D341Med (cell line): Measurements from ENCODE around the gene SMCP.

Experiments used
- DNase-seq: peaks from one replicate; pipeline ENCODE4 v3.0.0; 2012; ENCODE audit warnings: low spot score

SMCP gene, protein sequence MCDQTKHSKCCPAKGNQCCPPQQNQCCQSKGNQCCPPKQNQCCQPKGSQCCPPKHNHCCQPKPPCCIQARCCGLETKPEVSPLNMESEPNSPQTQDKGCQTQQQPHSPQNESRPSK

DNA sequence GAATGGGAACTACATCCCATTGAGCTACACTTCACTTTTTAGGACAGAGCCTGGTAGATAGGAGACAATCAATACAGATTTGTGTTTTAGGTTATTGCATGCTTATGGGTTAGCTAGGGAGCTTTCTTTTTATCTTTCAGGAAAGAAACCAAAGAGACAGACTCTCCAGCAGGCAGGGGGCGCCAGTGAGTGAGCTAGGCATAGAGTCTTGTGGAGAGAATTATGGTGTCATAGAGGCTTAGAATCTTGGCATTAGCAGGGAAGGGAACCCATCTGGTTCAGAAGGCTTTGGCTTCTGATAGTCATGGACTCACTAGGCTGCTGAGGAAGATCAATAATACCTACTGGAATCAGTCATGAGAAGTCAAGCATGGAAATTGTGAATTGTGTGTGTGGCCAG lies at the start of gene SMCP:
SMCP (plus strand) TSS at position 281 of the 400 bp plus-strand sequence. CDS start 6,101 bp downstream, outside the sequence.
- no peak for DNase-seq

DNA sequence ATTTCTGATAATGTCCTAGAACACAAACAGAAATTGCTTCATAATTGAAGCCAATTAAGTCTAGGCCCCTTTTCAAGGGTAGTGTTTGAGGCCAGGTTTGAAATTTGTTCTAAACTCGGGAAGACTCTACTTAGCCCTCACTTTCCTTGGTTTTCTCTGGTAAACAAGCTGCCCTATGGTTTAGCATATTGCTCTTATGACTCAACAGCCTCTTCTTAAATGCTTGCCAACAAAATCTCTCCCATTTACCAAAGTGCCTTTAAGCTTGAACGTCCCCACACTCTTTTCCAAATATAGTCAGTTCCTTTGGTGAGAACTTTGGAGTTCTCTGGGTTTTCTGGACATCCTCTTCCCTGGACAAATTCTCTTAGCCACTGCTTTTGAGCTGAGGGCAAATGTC lies 41.3 kb upstream of the SMCP start:
- DNase-seq: no peak

DNA sequence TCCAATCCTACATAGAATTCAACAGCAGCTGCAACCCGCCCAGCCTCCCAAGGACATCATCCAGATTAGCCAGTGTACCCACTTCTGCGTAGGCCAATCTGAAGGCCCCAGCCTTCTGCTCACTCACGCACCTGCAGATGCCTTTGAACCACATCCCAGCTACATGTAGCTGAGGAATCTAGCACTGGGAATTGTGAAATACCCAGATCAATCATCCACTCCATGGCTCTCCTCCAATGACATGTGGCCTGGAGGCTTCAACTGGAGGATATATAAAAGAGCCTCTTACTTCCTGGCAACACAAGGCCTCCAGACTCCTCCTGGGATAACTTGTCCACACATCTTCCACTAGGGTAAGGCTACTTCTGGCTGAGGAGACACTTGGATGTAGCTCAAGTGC lies 35.6 kb upstream of the SMCP start, which contains the start of gene LCE6A:
LCE6A (plus strand) TSS at position 301 of the 400 bp plus-strand sequence. CDS start 665 bp downstream, outside the sequence.
- DNase-seq: no peak

DNA sequence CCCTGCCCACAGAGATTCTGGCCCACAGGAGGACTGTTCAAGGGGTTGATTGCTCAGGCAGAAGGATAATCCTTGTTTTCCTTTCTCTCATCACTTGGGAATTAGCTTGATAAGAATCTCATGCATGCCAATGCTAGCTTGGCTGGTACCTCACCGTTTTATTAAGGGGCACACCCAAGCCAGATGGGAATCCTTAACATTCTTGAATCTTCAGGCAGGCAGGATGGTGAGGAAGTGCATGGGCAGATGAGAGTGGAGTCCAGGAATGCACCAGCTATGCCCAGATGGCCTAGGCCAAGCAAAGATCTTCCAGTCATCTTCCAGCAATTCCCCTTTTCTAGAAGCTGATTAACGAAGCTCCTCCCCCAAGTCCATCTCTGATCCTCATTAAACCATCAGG lies 22.5 kb upstream of the SMCP start:
- no peak for DNase-seq

DNA sequence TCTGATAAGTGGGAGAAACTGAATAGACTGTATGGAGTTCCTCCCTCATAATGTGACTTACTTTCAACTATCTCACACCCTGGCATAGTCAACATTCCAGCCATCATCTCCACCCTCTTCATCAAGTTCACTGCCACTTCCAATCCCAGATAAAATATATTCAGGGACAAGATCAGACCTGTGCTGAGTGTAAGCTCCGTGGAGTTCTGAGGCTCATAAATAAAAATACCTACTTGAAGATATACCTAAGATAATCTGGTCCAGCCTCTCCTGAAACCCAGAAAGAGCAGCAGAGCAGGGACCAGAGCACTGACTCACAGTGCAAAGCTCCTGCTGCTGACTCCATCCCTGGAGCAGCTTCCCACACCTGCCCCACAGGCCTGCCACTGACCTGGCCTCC lies 20.1 kb upstream of the SMCP start:
- DNase-seq: no peak

DNA sequence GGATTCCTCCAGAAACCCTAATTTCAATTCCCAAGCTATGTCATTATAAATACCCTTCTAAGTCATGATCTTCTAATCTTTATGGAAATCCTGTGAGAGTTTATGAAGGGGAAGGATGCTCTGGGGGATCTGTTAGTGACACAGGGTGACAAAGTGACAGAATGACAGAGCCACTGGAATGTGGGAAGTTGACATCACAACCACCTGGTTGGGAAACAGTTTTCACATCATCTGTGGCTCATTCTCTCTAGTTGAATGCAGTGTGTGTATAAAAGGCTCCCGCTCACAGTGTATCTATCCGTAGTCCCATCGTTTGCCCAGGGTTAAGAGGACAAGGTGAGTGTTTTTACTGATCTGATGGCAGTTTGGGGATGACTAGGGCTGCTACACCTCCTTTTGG lies 18.4 kb upstream of the SMCP start, which contains the start of gene LCE7A:
LCE7A (plus strand) TSS at position 301 of the 400 bp plus-strand sequence. CDS start 702 bp downstream, outside the sequence.
- DNase-seq: no peak

DNA sequence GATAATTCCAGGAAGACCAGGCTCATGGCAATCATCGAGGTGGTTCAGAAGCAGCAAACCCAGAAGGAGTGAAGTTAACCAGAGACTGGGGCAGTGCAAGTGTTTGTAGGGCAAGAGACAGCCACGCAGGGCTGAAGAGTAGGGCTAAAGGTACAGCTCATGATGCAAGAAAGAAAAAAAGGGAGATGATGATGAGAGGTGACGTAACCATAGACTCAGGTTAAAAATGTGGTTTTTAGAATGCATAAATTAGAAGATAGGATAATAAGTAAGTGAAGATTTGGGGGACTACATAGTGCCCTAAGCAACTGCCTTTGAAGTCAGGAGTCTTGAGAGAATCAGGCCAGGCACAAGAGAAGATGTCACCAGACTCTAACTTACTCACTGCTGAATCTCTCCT lies 18.0 kb upstream of the SMCP start:
- DNase-seq: no peak

DNA sequence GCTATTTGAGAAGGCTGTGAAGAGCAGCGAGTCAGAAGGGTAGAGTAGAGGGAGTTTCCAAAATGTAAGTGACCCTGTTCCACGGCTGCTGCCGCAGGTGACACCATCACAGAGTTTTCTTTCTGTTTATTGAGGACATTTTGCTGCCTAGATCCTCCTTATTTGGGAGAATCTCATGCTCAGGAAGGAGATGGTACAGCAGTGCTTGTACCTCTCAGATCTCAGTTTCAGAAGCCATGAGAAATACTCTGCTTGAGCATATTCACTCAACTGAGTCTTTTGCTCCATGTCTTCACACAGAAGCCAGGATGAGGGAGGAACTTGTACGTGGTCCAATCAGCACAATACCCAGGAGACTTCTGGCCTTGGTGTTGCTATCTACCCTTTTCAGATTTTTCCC lies 16.7 kb upstream of the SMCP start:
- no peak for DNase-seq

DNA sequence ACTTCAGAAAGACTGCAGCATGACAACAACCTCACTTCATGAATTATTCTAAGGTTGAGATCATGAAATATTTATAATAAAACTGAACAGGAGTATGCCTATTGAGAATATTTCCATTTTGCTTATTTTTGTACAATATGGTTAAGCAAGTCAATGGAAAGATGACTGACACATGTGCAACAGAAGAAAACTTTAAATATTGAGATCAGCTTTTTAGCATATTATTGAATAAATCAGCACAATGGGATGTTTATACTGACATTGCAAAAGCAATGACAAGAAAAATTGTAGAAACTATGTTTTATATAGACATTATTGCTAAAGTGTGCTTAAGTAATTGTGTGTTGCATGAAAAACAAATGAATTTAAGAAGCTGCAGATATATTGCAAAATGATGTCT lies 13.7 kb upstream of the SMCP start:
- DNase-seq: no peak

DNA sequence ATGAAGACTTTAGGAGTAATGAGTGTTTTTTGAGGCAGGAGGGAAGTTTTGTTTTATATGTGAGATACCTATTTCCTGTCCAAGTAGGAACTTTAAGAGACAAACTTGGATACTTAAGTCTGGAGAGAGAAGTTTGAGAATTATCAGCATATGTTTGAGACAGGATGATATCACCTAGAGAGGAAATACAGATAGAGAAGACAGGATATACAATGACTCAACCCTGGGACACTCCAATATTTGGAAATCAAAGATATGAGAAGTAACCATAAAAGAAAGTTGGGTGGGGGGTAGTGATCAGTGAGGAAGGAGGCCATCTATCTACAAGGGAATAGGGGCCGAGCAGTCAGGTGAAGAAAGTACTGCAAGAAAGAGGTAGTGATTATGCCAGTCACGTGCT lies 11.8 kb upstream of the SMCP start:
- DNase-seq: no peak

DNA sequence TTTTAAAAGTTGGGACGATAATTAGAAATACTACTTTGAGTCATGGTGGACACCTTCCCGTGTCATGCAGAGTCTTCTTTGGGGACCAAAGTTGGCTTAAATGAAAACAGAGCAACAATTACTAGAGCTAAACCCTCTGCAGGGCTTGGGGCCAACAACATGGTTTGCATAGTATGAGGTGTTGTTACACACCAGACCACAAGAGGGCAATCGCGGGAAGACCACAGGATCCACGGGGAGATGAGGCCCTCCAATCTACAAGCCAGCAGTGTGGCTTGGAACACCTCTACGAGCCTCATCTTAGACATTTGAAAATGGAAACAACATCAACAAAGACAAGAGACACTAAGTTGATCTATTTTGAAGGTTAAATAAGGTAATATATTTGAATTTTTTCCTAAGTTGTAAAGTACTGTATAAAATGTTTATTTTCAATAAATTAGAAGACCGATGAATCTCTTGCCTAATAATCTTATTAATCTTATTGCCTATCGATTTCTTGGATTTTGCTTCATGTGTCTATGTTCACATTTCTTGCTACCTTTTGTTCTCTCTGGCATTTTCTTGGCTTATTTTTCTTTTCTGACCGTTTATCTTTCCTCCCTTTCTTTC lies 8.2 kb upstream of the SMCP start:
- DNase-seq: peak; percentile 84

DNA sequence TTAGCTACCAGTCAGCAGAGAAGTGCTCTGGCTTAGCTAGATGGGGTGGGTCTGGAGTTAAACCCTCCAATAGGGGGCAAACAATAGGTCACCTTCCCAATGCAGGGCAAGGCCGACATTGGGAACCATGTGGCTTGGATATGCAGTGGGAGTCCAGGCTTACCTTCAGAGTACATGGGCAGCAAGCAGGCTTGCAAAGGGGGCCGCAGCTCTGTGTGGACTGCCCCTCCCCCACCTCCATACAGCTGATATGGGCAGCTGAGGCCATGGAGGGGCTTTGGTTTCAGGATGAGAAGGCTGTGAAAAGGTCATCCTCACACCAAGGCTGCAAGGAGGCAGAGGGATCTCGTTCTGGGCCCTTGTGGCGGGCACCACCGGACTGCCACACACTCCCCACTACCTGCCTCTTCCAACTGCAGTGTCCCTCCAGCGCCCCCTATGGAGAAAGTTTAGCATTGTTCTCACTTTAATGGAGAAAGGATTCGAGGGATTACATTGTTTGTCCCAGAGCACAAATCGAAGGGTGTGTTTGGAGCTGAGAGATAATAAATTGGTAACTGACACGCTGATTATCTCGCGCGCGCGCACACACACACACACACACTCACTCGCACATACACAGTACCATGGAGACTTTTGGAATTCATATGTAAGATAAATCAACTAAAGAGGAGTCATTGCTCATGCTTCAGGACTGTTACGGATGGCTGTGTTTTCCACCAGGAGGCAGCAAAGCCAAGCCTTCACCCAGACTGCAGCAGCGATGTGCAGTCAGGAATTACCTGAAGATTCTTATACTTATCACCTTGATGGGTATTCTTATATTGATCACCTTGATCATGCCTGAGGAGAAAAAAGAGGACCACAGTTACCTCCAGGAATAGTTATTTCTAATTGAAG lies 7.0 kb upstream of the SMCP start:
- DNase-seq: no peak

DNA sequence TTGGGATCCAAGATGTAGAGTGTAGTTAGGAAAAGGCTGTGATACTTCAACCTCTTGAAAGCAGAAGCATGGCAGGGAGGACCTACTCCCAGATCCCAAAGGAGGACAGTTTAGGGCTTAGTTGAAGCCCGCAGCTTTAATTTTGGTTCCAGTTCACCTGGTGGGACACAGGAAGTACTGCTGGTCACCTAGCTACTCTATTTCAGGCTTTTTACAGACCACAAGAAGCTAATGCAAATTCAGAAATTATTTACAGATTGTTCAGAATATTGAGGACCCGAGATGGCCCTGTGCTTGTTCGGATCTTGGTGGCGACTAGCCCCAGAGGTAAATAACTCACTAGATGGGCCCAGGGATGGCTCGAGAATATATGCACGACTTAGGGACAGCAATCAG lies 6.4 kb upstream of the SMCP start:
- DNase-seq: no peak

DNA sequence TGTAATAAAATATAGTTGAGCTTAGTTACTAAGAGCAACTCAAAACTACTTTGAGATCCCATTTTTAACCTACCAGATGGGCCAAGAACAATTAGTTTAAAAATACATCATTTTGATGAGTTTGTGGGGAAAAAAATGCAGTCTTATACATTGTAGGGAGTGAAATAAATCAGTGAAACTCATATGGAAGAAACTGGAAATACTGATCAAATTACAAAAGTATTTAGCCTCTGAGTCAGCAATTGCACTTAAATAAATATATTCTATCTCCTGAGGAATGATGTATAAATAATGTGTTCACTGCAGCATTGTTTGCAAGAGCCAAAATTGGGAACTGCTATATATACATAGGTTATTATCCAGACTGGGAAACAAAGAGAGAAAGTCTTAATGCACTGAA lies 4.6 kb upstream of the SMCP start:
- DNase-seq: no peak

DNA sequence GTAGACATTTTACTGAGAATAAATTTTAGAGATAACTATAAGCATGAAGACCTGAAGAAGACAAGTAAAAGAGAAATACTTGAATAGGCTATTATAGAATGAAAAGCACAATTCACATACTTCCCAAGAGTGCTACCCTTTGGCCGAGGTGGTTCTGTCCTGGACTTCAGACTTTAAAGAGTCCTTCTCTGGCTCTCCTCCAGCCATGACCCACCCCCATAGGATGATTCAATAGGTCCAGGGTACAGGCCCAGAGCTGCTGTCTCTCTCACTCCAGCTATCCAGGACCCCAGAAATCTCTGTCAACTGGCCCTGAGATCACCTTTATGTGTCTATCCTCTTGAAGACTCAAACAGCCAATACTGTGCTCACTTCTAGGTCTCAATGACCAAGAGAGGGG lies 1.3 kb upstream of the SMCP start:
- DNase-seq: no peak

DNA sequence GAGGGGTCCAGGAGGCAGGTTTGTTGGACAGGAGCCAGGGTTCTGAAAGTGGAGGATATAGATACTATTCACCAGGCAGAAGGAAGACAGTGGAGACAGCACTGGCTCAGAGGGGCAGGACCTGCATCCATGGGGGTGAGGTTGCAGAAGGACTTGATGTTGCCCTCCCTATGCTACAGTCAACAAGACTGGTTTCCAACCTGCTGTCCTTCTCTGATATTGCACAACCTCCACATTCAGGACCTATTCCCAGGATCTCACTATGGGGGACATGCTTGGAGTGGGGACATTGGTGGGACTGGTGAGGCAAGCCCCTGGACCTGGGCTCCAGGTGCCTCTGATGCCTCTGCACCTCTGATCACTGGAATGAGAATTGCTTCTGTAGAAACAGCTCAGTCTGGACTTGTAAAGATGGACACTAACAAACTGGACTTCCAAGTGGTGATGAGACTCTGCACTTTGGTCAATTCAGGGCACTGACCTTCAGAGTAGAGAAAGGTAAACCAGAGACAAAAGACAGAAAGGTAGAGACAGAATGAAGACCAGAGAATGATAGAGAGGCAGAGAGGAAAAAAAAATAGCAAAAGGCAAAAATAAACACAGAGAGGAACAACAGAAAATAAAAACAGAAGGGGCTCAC lies 1.6 kb downstream of the SMCP start:
- no peak for DNase-seq

DNA sequence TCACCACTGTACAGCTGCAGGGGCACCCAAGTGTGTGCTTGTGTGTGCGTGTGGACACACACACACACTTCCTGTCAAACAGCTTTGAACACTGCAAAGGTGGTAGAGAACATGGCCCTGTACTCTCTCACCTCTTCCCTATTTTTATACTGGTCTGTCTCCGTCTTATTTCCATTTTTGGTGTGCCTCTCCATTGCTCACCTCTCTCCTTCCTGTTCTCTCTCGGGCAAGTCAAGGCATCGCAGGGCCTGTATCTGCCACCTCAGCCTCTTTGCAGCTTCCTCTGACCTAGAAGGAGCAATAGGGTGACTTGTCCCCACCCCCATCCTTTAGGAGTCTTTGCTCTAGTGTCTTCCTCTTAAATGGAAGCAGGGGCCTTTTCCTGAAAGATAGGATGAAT lies 2.2 kb downstream of the SMCP start:
- no peak for DNase-seq

DNA sequence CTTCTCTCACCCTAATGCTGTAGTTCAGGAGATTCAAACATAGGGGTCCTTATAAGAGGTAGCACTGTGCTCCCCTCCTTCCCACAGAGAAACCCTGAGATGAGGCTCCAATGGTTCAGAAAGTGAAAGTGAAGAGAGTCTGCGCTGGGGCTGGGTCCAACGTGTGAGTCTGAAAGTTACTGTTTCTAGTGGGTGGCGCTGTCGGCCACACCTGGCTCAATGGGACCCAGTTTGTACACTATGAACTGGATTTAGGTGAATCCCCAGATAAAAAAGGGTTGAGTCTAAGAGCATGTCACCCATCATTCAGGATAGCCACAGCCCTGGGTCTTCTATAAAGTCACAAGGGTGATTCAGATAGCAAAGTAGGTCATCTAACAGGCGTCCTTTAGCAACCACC lies 2.8 kb downstream of the SMCP start:
- DNase-seq: no peak

DNA sequence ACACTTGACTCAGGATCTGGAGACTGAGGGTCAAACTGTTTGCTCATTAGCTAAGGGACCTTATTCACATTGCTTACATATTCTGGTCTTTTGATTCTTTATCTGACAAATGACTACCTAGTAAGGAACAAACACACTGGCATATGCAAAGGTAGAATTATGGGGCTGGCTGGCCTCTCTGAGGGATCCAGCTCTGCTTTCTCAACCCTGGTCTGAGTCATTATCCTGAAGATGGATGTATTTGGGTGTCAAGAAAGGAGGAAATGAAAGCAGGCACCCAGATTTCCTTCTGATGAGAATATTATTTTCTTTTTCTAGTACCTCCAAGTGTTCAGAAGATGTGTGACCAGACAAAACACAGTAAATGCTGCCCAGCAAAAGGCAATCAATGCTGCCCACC lies 6.0 kb downstream of the SMCP start:
- no peak for DNase-seq

DNA sequence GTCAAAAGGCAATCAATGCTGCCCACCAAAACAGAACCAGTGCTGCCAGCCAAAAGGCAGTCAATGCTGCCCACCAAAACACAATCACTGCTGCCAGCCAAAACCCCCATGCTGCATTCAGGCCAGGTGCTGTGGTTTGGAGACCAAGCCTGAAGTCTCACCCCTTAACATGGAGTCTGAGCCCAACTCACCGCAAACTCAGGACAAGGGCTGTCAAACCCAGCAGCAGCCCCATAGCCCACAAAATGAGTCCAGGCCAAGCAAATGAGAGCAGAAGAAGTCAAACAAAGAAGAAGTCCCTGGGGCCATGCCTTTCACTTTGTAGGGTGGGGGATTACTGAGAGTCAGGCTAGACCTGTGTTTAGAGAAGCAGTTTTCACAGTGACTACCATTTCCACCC lies 6.4 kb downstream of the SMCP start:
- DNase-seq: no peak

DNA sequence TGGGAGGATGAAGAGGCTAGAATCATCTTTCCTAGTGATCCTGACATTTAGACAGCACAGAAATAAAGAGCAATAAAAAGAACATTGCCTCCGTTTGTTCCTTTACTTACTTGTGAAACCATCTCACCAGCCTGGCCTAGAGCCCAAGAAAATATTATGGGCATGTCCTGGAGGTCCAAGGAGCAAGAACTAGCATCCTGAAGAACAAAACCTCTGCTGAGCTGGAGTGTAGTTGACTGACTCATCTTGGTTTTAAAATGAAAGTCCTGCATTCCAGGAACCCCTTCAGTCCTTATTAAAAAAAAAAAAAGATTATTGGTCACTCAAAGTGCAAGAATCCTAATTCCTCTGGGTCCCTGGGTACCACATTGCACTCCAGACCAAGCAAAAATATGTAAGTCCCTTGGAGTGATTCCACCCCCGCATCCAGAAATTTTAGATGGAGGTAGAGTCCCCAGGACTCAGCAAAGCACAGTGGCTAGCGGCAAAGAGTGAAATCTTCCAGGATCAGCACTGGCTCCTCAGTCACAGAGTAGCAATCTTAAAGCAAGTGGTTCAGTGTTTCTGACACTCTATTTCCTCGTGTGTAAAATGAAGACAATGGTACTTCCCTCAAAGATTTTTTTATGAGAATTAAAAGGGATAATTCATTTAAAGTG lies 7.0 kb downstream of the SMCP start:
- no peak for DNase-seq

DNA sequence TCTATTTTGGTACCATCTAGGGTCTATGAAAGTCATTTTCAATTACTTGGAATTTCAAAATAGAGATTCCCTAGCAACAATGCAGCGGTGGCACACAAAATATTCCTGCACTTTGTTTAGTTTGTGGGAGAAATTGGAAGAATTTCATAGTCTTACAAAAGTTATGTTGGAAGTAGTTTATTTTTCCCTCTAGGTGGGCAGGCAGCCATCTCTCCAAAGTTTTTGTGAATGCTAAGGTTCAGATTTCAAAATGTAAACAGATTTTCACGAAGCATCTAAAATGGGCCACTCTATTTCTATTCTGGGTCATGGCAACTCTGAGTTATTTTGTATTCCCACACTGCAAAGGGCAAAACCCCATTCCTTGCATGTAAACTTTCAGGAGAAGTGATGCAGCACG lies 8.0 kb downstream of the SMCP start:
- DNase-seq: no peak
